ENCODE measurements around the gene TMEM132C.

Gene TMEM132C

GRCh38 chr12:128267131-128267622, at the start of gene TMEM132C:
TSS of gene TMEM132C (plus strand) at chr12:128267170. CDS start at chr12:128267403, 233 bp downstream.
- Histone ChIP-seq H3K9ac (ENCODE audit: low read length) (no peak within 1 kb of the TSS), H3K27ac (ENCODE audit: low read length) (no peak within 1 kb of the TSS), H3K4me1 (ENCODE audit: low read length) (no peaks in the 10 kb centered on the region), H3K79me2 (ENCODE audit: low read length) (no peaks in the 10 kb centered on the region), H3K9me3 (replicated peaks; ENCODE audit: insufficient read depth, low read length) (no peaks in the 10 kb centered on the region), H3K4me2 (ENCODE audit: low read depth, low read length) (no peak within 1 kb of the TSS), H3K9me2 (replicated peaks; ENCODE audit: insufficient read depth, low read length) (no peaks in the 10 kb centered on the region), H2AFZ (ENCODE audit: low read length) (no peak within 1 kb of the TSS), H3K27me3 (replicated peaks; ENCODE audit: insufficient read depth, low read length) (no peaks in the 10 kb centered on the region), H3K36me3 (replicated peaks; ENCODE audit: insufficient read depth, low read length) (no peaks in the 10 kb centered on the region), H4K20me1 (ENCODE audit: insufficient read depth, low read length) (no peaks in the 10 kb centered on the region), H3F3A (ENCODE audit: insufficient read depth, low read length) (no peaks in the 10 kb centered on the region), H3K4me3 (ENCODE audit: low read length) (no peak within 1 kb of the TSS)
- DNase-seq = no peak
- TF ChIP-seq EZH2 (optimal IDR thresholded peaks at IDR 0.05; ENCODE audit: low read depth, low read length) (no peak), CTCF (IDR thresholded peaks at IDR 0.05; ENCODE audit: low read length) (no peak), EZH2phosphoT487 (IDR thresholded peaks at IDR 0.05; ENCODE audit: low read length) (no peak)

- Histone ChIP-seq H3K4me1 (ENCODE audit: low read length) (no peaks in the 10 kb centered on the region), H3K9me3 (replicated peaks; ENCODE audit: insufficient read depth, low read length) (no peaks in the 10 kb centered on the region), H4K20me1 (ENCODE audit: insufficient read depth, low read length) (no peaks in the 10 kb centered on the region), H3K9me2 (replicated peaks; ENCODE audit: insufficient read depth, low read length) (no peaks in the 10 kb centered on the region), H3K27ac (ENCODE audit: low read length) (no peak overlapping the region), H3K4me3 (ENCODE audit: low read length) (no peak overlapping the region), H3F3A (ENCODE audit: insufficient read depth, low read length) (no peaks in the 10 kb centered on the region), H3K4me2 (ENCODE audit: low read depth, low read length) (no peak overlapping the region), H3K9ac (ENCODE audit: low read length) (no peak overlapping the region), H3K79me2 (ENCODE audit: low read length) (no peaks in the 10 kb centered on the region), H2AFZ (ENCODE audit: low read length) (no peak overlapping the region), H3K27me3 (replicated peaks; ENCODE audit: insufficient read depth, low read length) (no peaks in the 10 kb centered on the region), H3K36me3 (replicated peaks; ENCODE audit: insufficient read depth, low read length) (no peaks in the 10 kb centered on the region)
- TF ChIP-seq EZH2 (optimal IDR thresholded peaks at IDR 0.05; ENCODE audit: low read depth, low read length) (no peak), EZH2phosphoT487 (IDR thresholded peaks at IDR 0.05; ENCODE audit: low read length) (no peak), CTCF (IDR thresholded peaks at IDR 0.05; ENCODE audit: low read length) (no peak)
- DNase-seq = no peak
These were observed 42.7 kb upstream of the TMEM132C start for GRCh38 chr12:128224226-128224625.

- TF ChIP-seq EZH2phosphoT487 (IDR thresholded peaks at IDR 0.05; ENCODE audit: low read length) = no peak
- Histone ChIP-seq H4K20me1 (ENCODE audit: insufficient read depth, low read length) (no peaks in the 10 kb centered on the region), H3K4me2 (ENCODE audit: low read depth, low read length) (no peak overlapping the region), H2AFZ (ENCODE audit: low read length) (no peak overlapping the region), H3K36me3 (replicated peaks; ENCODE audit: insufficient read depth, low read length) (no peaks in the 10 kb centered on the region), H3F3A (ENCODE audit: insufficient read depth, low read length) (no peaks in the 10 kb centered on the region), H3K9ac (ENCODE audit: low read length) (no peak overlapping the region), H3K9me3 (replicated peaks; ENCODE audit: insufficient read depth, low read length) (no peaks in the 10 kb centered on the region), H3K79me2 (ENCODE audit: low read length) (no peaks in the 10 kb centered on the region), H3K27me3 (replicated peaks; ENCODE audit: insufficient read depth, low read length) (no peaks in the 10 kb centered on the region), H3K4me3 (ENCODE audit: low read length) (no peak overlapping the region), H3K9me2 (replicated peaks; ENCODE audit: insufficient read depth, low read length) (no peaks in the 10 kb centered on the region), H3K4me1 (ENCODE audit: low read length) (no peaks in the 10 kb centered on the region), H3K27ac (ENCODE audit: low read length) (no peak overlapping the region)
- DNase-seq = no peak
These were observed 38.4 kb upstream of the TMEM132C start for GRCh38 chr12:128228581-128228980.

- Histone ChIP-seq H3K27ac (ENCODE audit: low read length) (no peak overlapping the region), H3K9me3 (replicated peaks; ENCODE audit: insufficient read depth, low read length) (no peaks in the 10 kb centered on the region), H3K4me1 (ENCODE audit: low read length) (no peaks in the 10 kb centered on the region), H2AFZ (ENCODE audit: low read length) (no peak overlapping the region), H3K79me2 (ENCODE audit: low read length) (no peaks in the 10 kb centered on the region), H3K4me2 (ENCODE audit: low read depth, low read length) (no peak overlapping the region), H3K9ac (ENCODE audit: low read length) (no peak overlapping the region), H3K36me3 (replicated peaks; ENCODE audit: insufficient read depth, low read length) (no peaks in the 10 kb centered on the region), H3F3A (ENCODE audit: insufficient read depth, low read length) (no peaks in the 10 kb centered on the region), H3K27me3 (replicated peaks; ENCODE audit: insufficient read depth, low read length) (no peaks in the 10 kb centered on the region), H3K4me3 (ENCODE audit: low read length) (no peak overlapping the region), H3K9me2 (replicated peaks; ENCODE audit: insufficient read depth, low read length) (no peaks in the 10 kb centered on the region), H4K20me1 (ENCODE audit: insufficient read depth, low read length) (no peaks in the 10 kb centered on the region)
- no peak for DNase-seq
- TF ChIP-seq EZH2phosphoT487 (IDR thresholded peaks at IDR 0.05; ENCODE audit: low read length) = no peak
These were observed 31.1 kb upstream of the TMEM132C start for GRCh38 chr12:128235635-128236417.

All from MM.1S (cell line).